ENCODE data around the gene CACHD1. TPM values are rescaled to one million over a fixed set of nuclear protein-coding genes. Genes with fewer than 3 reads are reported as not detected.

CACHD1 gene
- total and polyA plus RNA-seq, 9 of the 15 experiments (the other 6 are each of a cell fraction or from before 2014, with no cell fraction given) = 0.07 TPM; not detected in 8

GRCh38 chr1:64601207-64601606, 131.3 kb downstream of the CACHD1 start:
- H3K4me3 ChIP-seq = no peak overlapping the region
- ChIA-PET POLR2A (interaction anchor here (1.0 kb wide), 1 partner anchor 20 kb away, joined by 3 read pairs; no protein-coding TSS in a partner anchor), CTCF (ENCODE audit: low intra/inter-chr PET ratio) (no interaction called here)
- no peaks in the 10 kb centered on the region for H3K9me3 ChIP-seq (replicated peaks; ENCODE audit: control insufficient read depth, insufficient read depth, low read depth, low read length)
- no peak for DNase-seq (ENCODE audit: extremely low read depth in 1 of 4, low spot score in 3 of 4)
- no peaks in the 10 kb centered on the region for H4K20me1 ChIP-seq (replicated peaks; ENCODE audit: control insufficient read depth, insufficient read depth, low read length)
- no peaks in the 10 kb centered on the region for H3K36me3 ChIP-seq (ENCODE audit: control insufficient read depth, insufficient read depth, low read length)
- TF ChIP-seq, protein P1, sequence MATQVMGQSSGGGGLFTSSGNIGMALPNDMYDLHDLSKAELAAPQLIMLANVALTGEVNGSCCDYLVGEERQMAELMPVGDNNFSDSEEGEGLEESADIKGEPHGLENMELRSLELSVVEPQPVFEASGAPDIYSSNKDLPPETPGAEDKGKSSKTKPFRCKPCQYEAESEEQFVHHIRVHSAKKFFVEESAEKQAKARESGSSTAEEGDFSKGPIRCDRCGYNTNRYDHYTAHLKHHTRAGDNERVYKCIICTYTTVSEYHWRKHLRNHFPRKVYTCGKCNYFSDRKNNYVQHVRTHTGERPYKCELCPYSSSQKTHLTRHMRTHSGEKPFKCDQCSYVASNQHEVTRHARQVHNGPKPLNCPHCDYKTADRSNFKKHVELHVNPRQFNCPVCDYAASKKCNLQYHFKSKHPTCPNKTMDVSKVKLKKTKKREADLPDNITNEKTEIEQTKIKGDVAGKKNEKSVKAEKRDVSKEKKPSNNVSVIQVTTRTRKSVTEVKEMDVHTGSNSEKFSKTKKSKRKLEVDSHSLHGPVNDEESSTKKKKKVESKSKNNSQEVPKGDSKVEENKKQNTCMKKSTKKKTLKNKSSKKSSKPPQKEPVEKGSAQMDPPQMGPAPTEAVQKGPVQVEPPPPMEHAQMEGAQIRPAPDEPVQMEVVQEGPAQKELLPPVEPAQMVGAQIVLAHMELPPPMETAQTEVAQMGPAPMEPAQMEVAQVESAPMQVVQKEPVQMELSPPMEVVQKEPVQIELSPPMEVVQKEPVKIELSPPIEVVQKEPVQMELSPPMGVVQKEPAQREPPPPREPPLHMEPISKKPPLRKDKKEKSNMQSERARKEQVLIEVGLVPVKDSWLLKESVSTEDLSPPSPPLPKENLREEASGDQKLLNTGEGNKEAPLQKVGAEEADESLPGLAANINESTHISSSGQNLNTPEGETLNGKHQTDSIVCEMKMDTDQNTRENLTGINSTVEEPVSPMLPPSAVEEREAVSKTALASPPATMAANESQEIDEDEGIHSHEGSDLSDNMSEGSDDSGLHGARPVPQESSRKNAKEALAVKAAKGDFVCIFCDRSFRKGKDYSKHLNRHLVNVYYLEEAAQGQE (IDR thresholded peaks at IDR 0.05; ENCODE audit: borderline replicate concordance) = no peak
- TF ChIP-seq, protein P1 (CRISPR knock-in tag; IDR thresholded peaks at IDR 0.05; ENCODE audit: low read depth) = no peak
- no peak for TF ChIP-seq ZKSCAN8 (CRISPR knock-in tag; IDR thresholded peaks at IDR 0.05)
- TF ChIP-seq POLR3G (IDR thresholded peaks at IDR 0.05; ENCODE audit: extremely low read depth, insufficient read length, insufficient replicate concordance) = no peak
- TF ChIP-seq, protein P2, sequence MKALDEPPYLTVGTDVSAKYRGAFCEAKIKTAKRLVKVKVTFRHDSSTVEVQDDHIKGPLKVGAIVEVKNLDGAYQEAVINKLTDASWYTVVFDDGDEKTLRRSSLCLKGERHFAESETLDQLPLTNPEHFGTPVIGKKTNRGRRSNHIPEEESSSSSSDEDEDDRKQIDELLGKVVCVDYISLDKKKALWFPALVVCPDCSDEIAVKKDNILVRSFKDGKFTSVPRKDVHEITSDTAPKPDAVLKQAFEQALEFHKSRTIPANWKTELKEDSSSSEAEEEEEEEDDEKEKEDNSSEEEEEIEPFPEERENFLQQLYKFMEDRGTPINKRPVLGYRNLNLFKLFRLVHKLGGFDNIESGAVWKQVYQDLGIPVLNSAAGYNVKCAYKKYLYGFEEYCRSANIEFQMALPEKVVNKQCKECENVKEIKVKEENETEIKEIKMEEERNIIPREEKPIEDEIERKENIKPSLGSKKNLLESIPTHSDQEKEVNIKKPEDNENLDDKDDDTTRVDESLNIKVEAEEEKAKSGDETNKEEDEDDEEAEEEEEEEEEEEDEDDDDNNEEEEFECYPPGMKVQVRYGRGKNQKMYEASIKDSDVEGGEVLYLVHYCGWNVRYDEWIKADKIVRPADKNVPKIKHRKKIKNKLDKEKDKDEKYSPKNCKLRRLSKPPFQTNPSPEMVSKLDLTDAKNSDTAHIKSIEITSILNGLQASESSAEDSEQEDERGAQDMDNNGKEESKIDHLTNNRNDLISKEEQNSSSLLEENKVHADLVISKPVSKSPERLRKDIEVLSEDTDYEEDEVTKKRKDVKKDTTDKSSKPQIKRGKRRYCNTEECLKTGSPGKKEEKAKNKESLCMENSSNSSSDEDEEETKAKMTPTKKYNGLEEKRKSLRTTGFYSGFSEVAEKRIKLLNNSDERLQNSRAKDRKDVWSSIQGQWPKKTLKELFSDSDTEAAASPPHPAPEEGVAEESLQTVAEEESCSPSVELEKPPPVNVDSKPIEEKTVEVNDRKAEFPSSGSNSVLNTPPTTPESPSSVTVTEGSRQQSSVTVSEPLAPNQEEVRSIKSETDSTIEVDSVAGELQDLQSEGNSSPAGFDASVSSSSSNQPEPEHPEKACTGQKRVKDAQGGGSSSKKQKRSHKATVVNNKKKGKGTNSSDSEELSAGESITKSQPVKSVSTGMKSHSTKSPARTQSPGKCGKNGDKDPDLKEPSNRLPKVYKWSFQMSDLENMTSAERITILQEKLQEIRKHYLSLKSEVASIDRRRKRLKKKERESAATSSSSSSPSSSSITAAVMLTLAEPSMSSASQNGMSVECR (CRISPR knock-in tag; IDR thresholded peaks at IDR 0.05) = no peak
- TF ChIP-seq ZBTB8A (IDR thresholded peaks at IDR 0.05; ENCODE audit: partially characterized antibody) = no peak
- no peak for TF ChIP-seq JUNB (CRISPR knock-in tag; conservative IDR thresholded peaks at IDR 0.05)
- H3K79me2 ChIP-seq (ENCODE audit: control insufficient read depth, insufficient read depth, low read length) = no peaks in the 10 kb centered on the region
- no peaks in the 10 kb centered on the region for H3K27me3 ChIP-seq (ENCODE audit: control insufficient read depth in 2 of 2, insufficient read depth in 2 of 2, low read length in 2 of 2)
- no peak overlapping the region for H2AFZ ChIP-seq (ENCODE audit: low read depth, low read length)
- intact Hi-C loops (cut with micrococcal nuclease) = no loop called here
- H3K9me1 ChIP-seq (ENCODE audit: control insufficient read depth, insufficient read depth, low read length) = no peaks in the 10 kb centered on the region
- WGBS (ENCODE audit: insufficient coverage, low coverage, missing lambda C conversion rate) = 4% methylated on average over 3 of the region's 3 CpGs
- H3K27ac ChIP-seq (ENCODE audit: extremely low read depth, low read depth, low read length) = no peak overlapping the region
- ATAC-seq = no peak
- in situ Hi-C loops (cut with MboI) = no loop called here
- no TSS peak for BruUV-seq (replicated peaks)
- H3K9ac ChIP-seq (ENCODE audit: insufficient read depth in 1 of 2, low read depth in 2 of 2, low read length in 2 of 2) = no peak overlapping the region
- no peak overlapping the region for H3K4me2 ChIP-seq (ENCODE audit: insufficient read depth, low read length)
- H3K4me1 ChIP-seq (replicated peaks in 1 of 2; ENCODE audit: control insufficient read depth in 2 of 2, insufficient read depth in 2 of 2, low read length in 2 of 2) = no peaks in the 10 kb centered on the region
- FAIRE-seq = no peak

Data from K562 (cell line).